B cell (primary cell): ENCODE measurements around the gene OR1L6. TPM values are rescaled to one million over a fixed set of nuclear protein-coding genes. Genes with fewer than 3 reads are reported as not detected.

Source experiments
- ATAC-seq: fragments of 200-7000 bp; cut with Tn5 transposase; one replicate; pipeline ENCODE4 v1.10.0; 2021; ENCODE audit warnings: low read depth, mild to moderate bottlenecking, moderate number of reproducible peaks, moderate library complexity
- CTCF ChIA-PET: fragments of 350-600 bp; sonication (Branson Sonifier 250); formaldehyde crosslinking; loops from one replicate; lab custom pipeline; 2021; ENCODE audit warnings: antibody characterized with exemption, inconsistent platforms; lab: Charles Lee
- POLR2A ChIA-PET: fragments of 350-600 bp; sonication (Branson Sonifier 250); formaldehyde crosslinking; loops from one replicate; lab custom pipeline; 2021; ENCODE audit warnings: antibody characterized with exemption; lab: Charles Lee
- DNase-seq: peaks from one replicate; pipeline ENCODE4 v3.0.0; 2013
- H2AFZ ChIP-seq: 2 replicates; pipeline ENCODE4 v1.6.1; 2012; ENCODE audit warnings: mild to moderate bottlenecking, low read depth, low read length; ENCODE audit not compliant: insufficient read depth, poor library complexity, severe bottlenecking
- H3K27ac ChIP-seq, 2 donors: 1 replicate in 1 of 2; 2 replicates in 1 of 2; pipeline ENCODE4 v1.5.1; 2012 to 2013; ENCODE audit warnings: low read length in 2 of 2, mild to moderate bottlenecking in 2 of 2, moderate library complexity in 1 of 2
- H3K27me3 ChIP-seq, 4 experiments: fragments of 200-600 bp in 1 of 4; sonication (generic) in 1 of 4; replicated peaks in 1 of 4; 1 replicate in 2 of 4; 2 replicates in 2 of 4; pipeline versions ENCODE4 v1.6.1 to v1.7.0; 2013 to 2016; ENCODE audit warnings: low read length in 3 of 4, mild to moderate bottlenecking in 2 of 4, mixed read lengths in 1 of 4, moderate library complexity in 1 of 4; ENCODE audit not compliant: insufficient read depth in 4 of 4, control insufficient read depth in 3 of 4; ENCODE audit errors: control extremely low read depth in 1 of 4
- H3K36me3 ChIP-seq, 2 experiments: replicated peaks in 1 of 2; 1 replicate in 1 of 2; 2 replicates in 1 of 2; pipeline versions ENCODE4 v1.6.1 to v1.7.1; 2013; ENCODE audit warnings: low read length in 1 of 2; ENCODE audit not compliant: insufficient read depth in 2 of 2, control insufficient read depth in 1 of 2; ENCODE audit errors: control extremely low read depth in 1 of 2, extremely low read depth in 1 of 2
- H3K4me1 ChIP-seq, 2 donors: fragments of 200-600 bp in 1 of 2; sonication (generic) in 1 of 2; 1 replicate in 1 of 2; 2 replicates in 1 of 2; pipeline versions ENCODE4 v1.5.1 to v1.6.1; 2013 to 2017; ENCODE audit warnings: low read length in 2 of 2; ENCODE audit not compliant: control insufficient read depth in 2 of 2, insufficient read depth in 2 of 2
- H3K4me2 ChIP-seq: replicated peaks from 2 replicates; pipeline ENCODE3; 2012; ENCODE audit warnings: mild to moderate bottlenecking, low read depth, low read length; ENCODE audit not compliant: poor library complexity, severe bottlenecking
- H3K4me3 ChIP-seq, 5 experiments: fragments of 200-600 bp in 1 of 5; sonication (generic) in 1 of 5; 1 replicate in 3 of 5; 2 replicates in 2 of 5; pipeline versions ENCODE4 v1.5.1 to v1.7.0; 2011 to 2016; ENCODE audit warnings: low read length in 4 of 5, mild to moderate bottlenecking in 4 of 5, low read depth in 2 of 5, control low read depth in 1 of 5, moderate library complexity in 1 of 5; ENCODE audit not compliant: insufficient read depth in 1 of 5; ENCODE audit errors: control extremely low read depth in 1 of 5, extremely low read depth in 1 of 5
- H3K79me2 ChIP-seq: fragments of 200-600 bp; sonication (generic); one replicate; pipeline ENCODE4 v1.6.0; 2016; ENCODE audit warnings: low read length; ENCODE audit not compliant: control insufficient read depth, insufficient read depth
- H3K9ac ChIP-seq: fragments of 200-600 bp; sonication (generic); 2 replicates; pipeline ENCODE4 v1.6.1; 2017; ENCODE audit warnings: mild to moderate bottlenecking, low read length, moderate library complexity
- H3K9me3 ChIP-seq, 3 donors: one replicate each; pipeline versions ENCODE4 v1.6.1 to v1.7.1; 2013; ENCODE audit warnings: low read length in 2 of 3; ENCODE audit not compliant: control insufficient read depth in 2 of 3, insufficient read depth in 1 of 3; ENCODE audit errors: control extremely low read depth in 1 of 3
- H4K20me1 ChIP-seq: 2 replicates; pipeline ENCODE4 v1.6.0; 2012; ENCODE audit warnings: mild to moderate bottlenecking, low read length; ENCODE audit not compliant: insufficient read depth, control insufficient read depth, poor library complexity, severe bottlenecking
- H3K27ac Mint-ChIP-seq: one replicate; pipeline ENCODE4 v1.8.0; 2021; ENCODE audit warnings: mixed read lengths
- H3K27me3 Mint-ChIP-seq: one replicate; pipeline ENCODE4 v1.8.0; 2021; ENCODE audit warnings: mixed read lengths
- H3K4me1 Mint-ChIP-seq: one replicate; pipeline ENCODE4 v1.8.0; 2021; ENCODE audit warnings: mixed read lengths
- H3K4me3 Mint-ChIP-seq: one replicate; pipeline ENCODE4 v1.8.0; 2021; ENCODE audit warnings: mixed read lengths
- H3K9me3 Mint-ChIP-seq: one replicate; pipeline ENCODE4 v1.8.0; 2022; ENCODE audit warnings: mixed read lengths; ENCODE audit not compliant: insufficient read depth
- CTCF ChIP-seq: fragments of 200-600 bp; IDR thresholded peaks from one replicate; pipeline ENCODE4 v1.8.0; 2022; ENCODE audit warnings: antibody characterized with exemption, mild to moderate bottlenecking
- EZH2 ChIP-seq: IDR thresholded peaks from 2 replicates; pipeline ENCODE4 v1.6.1; 2012; ENCODE audit warnings: borderline replicate concordance, low read depth, mild to moderate bottlenecking, moderate library complexity, low read length; ENCODE audit not compliant: insufficient read depth, poor library complexity, severe bottlenecking
- WGBS: methylation state at CpG from one replicate; pipeline ENCODE4 v1.1.5; 2013; ENCODE audit warnings: missing lambda C conversion rate; ENCODE audit not compliant: insufficient coverage; 5-methylcytosine and 5-hydroxymethylcytosine counted together
- intact Hi-C: fragments of 100-400 bp; cut with micrococcal nuclease; formaldehyde crosslinking; loops from one replicate; pipeline ENCODE4 v1.10.0; 2022
- polyA plus RNA-seq: library from polyadenylated mRNA; depleted of rRNA; stranded (reverse); fragments of >200 nt; gene quantifications from 2 replicates; pipeline ENCODE4 v1.2.3, GENCODE V29; 2012
- total RNA-seq, 2 donors: library from RNA; stranded (reverse); fragments of 120-200 nt in 1 of 2; gene quantifications; 1 replicate in 1 of 2; 2 replicates in 1 of 2; pipeline versions ENCODE4 v1.2.3 to v1.2.4, GENCODE V29; 2013 to 2022

OR1L6 gene
- total and polyA plus RNA-seq, 2 donors (not counting 1 experiment from before 2014, with no cell fraction given), result not detected

GRCh38 chr9:122777935-122778627 is 36.0 kb downstream of the OR1L6 start:
- H3K27me3 Mint-ChIP-seq, result no peaks in the 10 kb centered on the region
- H3K27me3 ChIP-seq, result peaks cover 0 to 3% (median 0%) of the 10 kb centered on the region in 4 experiments
- ATAC-seq (no peak), DNase-seq (no peak)
- H3K4me2 ChIP-seq, result no peak overlapping the region
- H3K9me3 Mint-ChIP-seq, result peaks cover 3% of the 10 kb centered on the region
- no peak overlapping the region for H3K9ac ChIP-seq
- no peak overlapping the region for H2AFZ ChIP-seq
- H3K4me3 ChIP-seq, result no peak overlapping the region
- CTCF ChIA-PET, result no interaction called here
- no peaks in the 10 kb centered on the region for H3K36me3 ChIP-seq
- WGBS, result 86% methylated on average over 2 of the region's 3 CpGs
- no peak overlapping the region for H3K27ac ChIP-seq
- intact Hi-C loops, result no loop called here
- H3K4me1 Mint-ChIP-seq, result no peaks in the 10 kb centered on the region
- H3K9me3 ChIP-seq, result no peaks in the 10 kb centered on the region
- no peaks in the 10 kb centered on the region for H3K4me1 ChIP-seq
- TF ChIP-seq CTCF (no peak), EZH2 (no peak)
- H4K20me1 ChIP-seq, result no peaks in the 10 kb centered on the region
- H3K27ac Mint-ChIP-seq, result no peak overlapping the region
- H3K79me2 ChIP-seq, result no peaks in the 10 kb centered on the region
- POLR2A ChIA-PET, result no interaction called here
- no peak overlapping the region for H3K4me3 Mint-ChIP-seq

GRCh38 chr9:122779181-122779580 is 37.1 kb downstream of the OR1L6 start:
- no peak for DNase-seq
- H4K20me1 ChIP-seq, result no peaks in the 10 kb centered on the region
- no peak for ATAC-seq
- H3K79me2 ChIP-seq, result no peaks in the 10 kb centered on the region
- Mint-ChIP-seq H3K27me3 (no peaks in the 10 kb centered on the region), H3K27ac (no peak overlapping the region), H3K4me3 (no peak overlapping the region), H3K4me1 (no peaks in the 10 kb centered on the region), H3K9me3 (no peaks in the 10 kb centered on the region)
- peaks cover 0 to 3% (median 0%) of the 10 kb centered on the region in 4 experiments for H3K27me3 ChIP-seq
- H3K36me3 ChIP-seq, result no peaks in the 10 kb centered on the region
- POLR2A ChIA-PET, result no interaction called here
- intact Hi-C loops, result no loop called here
- H3K4me3 ChIP-seq, result no peak overlapping the region
- WGBS, result no CpG with 5 or more reads among the region's 3 CpGs
- H3K4me1 ChIP-seq, result no peaks in the 10 kb centered on the region
- H3K27ac ChIP-seq, result no peak overlapping the region
- TF ChIP-seq EZH2 (no peak), CTCF (no peak)
- no peak overlapping the region for H2AFZ ChIP-seq
- no peak overlapping the region for H3K9ac ChIP-seq
- H3K4me2 ChIP-seq, result no peak overlapping the region
- H3K9me3 ChIP-seq, result no peaks in the 10 kb centered on the region
- CTCF ChIA-PET, result no interaction called here
